ENCODE measurements around the gene ANXA4. TPM values are rescaled to one million over a fixed set of nuclear protein-coding genes. Genes with fewer than 3 reads are reported as not detected.
"Not testable (repeated sequence)": the region's sequence is repeated elsewhere in the genome, so short reads cannot be mapped to it uniquely, and the experiment has no call there.

Gene ANXA4
- total RNA-seq, 4 donors from 2014 or later = 24.8 to 66.4 (median 43.6) TPM

DNA sequence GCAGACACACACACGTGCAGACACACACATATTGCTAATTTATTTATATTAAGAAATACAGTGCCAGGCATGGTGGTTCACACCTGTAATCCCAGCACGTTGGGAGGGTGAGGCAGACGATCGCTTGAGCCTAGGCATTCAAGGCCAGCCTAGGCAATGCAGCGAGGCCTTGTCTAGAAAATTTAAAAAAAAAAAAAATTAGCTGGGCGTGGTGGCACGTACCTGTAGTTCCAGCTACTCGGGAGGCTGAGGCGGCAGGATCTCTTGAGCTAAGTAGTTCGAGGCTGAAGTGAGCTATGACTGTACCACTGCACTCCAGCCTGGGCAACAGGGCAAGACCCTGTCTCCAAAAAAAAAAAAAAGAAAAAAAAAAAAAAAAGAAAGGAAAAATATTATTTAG is 28.8 kb downstream of the ANXA4 start:
- TF ChIP-seq POLR2A (IDR thresholded peaks at IDR 0.05) = no peak
- intact Hi-C loops (cut with DNase I) = no loop called here
- no peak for DNase-seq
- H3K36me3 ChIP-seq = no peaks in the 10 kb centered on the region
- WGBS, 2 donors = 67 to 89% methylated on average over 10 of the region's 10 CpGs
- H3K4me1 ChIP-seq = peaks cover 31 to 96% (median 43%) of the 10 kb centered on the region in 3 donors
- H3K27ac ChIP-seq = peak overlapping the region; percentile 66 to 90 (median 85)
- no peaks in the 10 kb centered on the region for H3K9me3 ChIP-seq
- no peak overlapping the region for H3K4me3 ChIP-seq
- no peaks in the 10 kb centered on the region for H3K27me3 ChIP-seq

DNA sequence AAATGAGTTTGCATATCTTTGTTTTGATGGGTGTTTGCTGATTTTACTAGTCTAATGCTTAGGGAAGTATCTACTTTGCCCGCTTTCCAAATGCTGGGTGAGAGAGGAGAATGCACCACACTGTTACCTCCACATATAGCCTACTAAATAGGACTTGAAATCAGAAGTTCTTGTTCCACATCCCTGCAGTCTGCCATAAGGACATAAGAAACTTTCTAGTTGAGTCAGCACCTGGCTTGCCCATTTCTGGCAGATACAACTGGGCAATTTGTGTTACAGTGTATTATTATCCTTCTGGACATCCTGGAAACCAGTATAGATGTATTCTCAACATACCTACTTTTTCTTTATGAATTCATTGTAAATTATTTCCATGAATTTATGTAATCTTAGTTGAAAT is 29.5 kb downstream of the ANXA4 start:
- 100% methylated on average over 1 of the region's 1 CpG for WGBS, 2 donors
- no peak for TF ChIP-seq POLR2A (IDR thresholded peaks at IDR 0.05)
- TF ChIP-seq, protein P1, sequence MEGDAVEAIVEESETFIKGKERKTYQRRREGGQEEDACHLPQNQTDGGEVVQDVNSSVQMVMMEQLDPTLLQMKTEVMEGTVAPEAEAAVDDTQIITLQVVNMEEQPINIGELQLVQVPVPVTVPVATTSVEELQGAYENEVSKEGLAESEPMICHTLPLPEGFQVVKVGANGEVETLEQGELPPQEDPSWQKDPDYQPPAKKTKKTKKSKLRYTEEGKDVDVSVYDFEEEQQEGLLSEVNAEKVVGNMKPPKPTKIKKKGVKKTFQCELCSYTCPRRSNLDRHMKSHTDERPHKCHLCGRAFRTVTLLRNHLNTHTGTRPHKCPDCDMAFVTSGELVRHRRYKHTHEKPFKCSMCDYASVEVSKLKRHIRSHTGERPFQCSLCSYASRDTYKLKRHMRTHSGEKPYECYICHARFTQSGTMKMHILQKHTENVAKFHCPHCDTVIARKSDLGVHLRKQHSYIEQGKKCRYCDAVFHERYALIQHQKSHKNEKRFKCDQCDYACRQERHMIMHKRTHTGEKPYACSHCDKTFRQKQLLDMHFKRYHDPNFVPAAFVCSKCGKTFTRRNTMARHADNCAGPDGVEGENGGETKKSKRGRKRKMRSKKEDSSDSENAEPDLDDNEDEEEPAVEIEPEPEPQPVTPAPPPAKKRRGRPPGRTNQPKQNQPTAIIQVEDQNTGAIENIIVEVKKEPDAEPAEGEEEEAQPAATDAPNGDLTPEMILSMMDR (IDR thresholded peaks at IDR 0.05) = no peak
- no peak for DNase-seq
- Histone ChIP-seq H3K36me3 (no peaks in the 10 kb centered on the region), H3K4me3 (no peak overlapping the region), H3K27ac (peak overlapping the region in 2 of 4 donors; percentile 86 to 90), H3K9me3 (no peaks in the 10 kb centered on the region), H3K27me3 (no peaks in the 10 kb centered on the region), H3K4me1 (peaks cover 25 to 88% (median 36%) of the 10 kb centered on the region in 3 donors)
- intact Hi-C loops (cut with DNase I) = no loop called here

DNA sequence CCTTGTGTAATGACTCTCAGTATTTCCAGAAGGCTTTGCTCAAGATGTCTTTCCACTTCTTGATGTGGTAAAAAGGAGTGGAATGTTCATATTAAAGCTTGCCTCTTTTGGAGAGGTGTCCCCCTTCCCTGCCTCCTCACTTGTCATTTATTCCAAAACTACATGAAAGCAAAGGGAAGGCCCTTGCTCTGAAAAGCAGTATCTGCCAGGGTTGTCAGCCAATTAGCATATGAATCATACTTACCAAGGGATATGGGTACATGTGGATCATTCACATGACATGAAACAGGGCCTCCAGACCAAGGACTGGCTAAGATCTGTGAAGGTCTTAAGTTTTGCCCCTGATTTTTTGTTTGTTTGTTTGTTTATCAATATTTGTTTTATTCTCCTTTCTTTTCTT is 31.3 kb downstream of the ANXA4 start:
- Histone ChIP-seq H3K27ac (peak overlapping the region in 3 of 4 donors; percentile 24 to 56 (median 55)), H3K4me1 (peaks cover 13 to 71% (median 24%) of the 10 kb centered on the region in 3 donors), H3K36me3 (no peaks in the 10 kb centered on the region), H3K27me3 (no peaks in the 10 kb centered on the region), H3K4me3 (no peak overlapping the region), H3K9me3 (no peaks in the 10 kb centered on the region)
- DNase-seq = no peak
- TF ChIP-seq, protein P1 (IDR thresholded peaks at IDR 0.05) = no peak
- no peak for TF ChIP-seq POLR2A (IDR thresholded peaks at IDR 0.05)
- intact Hi-C loops (cut with DNase I) = no loop called here

DNA sequence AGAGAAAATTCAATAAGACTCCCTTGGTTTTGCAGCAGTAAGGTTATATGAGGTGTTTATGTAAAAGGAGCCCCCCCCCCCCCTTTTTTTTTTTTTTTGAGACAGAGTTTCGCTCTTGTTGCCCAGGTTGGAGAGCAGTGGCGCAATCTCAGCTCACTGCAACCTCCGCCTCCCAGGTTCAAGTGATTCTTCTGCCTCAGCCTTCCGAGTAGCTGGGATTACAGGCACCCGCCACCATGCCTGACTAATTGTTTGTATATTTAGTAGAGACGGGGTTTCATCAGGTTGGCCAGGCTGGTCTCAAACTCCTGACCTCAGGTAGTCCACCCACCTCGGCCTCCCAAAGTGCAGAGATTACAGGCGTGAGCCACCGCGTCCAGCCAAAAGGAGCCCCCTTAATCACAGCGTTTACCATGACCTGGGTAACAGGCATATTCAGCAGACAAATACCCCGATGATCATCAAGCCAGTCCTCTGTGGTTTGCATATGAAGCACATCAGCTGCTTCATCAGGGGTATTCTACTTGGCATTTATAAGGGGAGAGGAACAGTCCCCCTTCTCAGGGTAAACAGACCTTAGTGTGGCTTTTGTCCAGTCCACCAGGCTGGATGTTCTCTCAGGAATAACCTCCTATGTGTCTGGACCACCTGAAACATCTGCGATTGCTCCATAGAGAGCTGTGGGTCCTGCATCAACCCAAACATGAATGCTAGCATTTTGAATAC is 32.5 kb downstream of the ANXA4 start:
- H3K36me3 ChIP-seq; DNase-seq; H3K27me3 ChIP-seq; intact Hi-C loops (cut with DNase I); H3K4me3 ChIP-seq; H3K9me3 ChIP-seq: not testable (repeated sequence)
- Histone ChIP-seq H3K4me1 (peaks cover 11 to 67% (median 23%) of the 10 kb centered on the region in 3 donors), H3K27ac (peak overlapping the region in 1 of 4 donors; percentile 1)
- 81 to 92% methylated on average over 9 to 13 of the region's 13 CpGs for WGBS, 2 donors

DNA sequence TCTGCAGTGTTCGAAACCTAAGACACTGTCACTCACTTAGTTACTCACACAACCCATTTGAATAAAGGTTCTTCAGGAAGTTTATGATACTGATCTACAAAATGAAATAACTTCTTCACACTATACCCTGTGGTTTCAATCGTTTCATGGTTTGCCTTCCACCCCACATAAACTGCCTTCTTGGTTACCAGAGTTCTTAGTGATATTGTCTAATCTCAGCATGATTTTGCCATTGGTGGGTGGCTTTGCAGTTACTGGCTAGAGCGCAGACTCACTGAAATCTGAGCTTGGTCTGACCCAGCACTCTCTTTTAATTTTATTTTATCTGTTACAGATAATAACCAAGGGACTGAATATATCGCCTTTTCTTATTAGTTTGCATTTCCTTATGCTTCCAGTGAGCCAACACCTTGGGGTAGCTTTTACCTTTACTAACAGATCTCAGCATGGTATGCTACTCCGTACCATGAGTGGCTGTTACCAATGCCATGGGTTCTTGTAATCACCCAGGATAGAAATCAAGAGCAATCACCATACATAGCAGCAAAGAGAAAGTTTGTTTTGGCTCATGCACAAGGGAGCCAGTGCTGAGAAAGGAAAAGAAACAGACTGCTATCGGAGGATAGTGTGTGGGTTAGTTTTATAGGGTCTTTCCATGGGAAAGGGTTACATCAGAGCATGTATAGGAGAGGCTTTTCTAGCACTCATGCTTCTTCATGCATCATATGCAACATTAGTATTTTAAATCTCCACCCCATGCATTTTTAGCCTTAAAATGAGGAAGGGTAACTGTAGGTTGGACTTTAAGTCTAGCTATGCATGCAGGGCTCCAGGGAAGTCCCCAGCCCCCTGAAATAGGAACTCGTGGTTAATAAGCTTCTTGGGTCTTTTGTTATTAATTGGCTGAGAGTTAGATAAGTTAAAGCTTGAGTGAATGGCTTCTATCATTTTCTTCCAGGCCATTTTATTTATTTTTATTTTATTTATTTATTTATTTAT is 33.3 kb downstream of the ANXA4 start:
- no peaks in the 10 kb centered on the region for H3K27me3 ChIP-seq
- no peaks in the 10 kb centered on the region for H3K9me3 ChIP-seq
- H3K36me3 ChIP-seq = no peaks in the 10 kb centered on the region
- no peak overlapping the region for H3K4me3 ChIP-seq
- TF ChIP-seq, protein P1 (IDR thresholded peaks at IDR 0.05) = no peak
- no peak for TF ChIP-seq POLR2A (IDR thresholded peaks at IDR 0.05)
- peak overlapping the region in 1 of 4 donors; percentile 13 for H3K27ac ChIP-seq
- WGBS, 2 donors = 71 to 87% methylated on average over 7 of the region's 7 CpGs
- peaks cover 3 to 66% (median 14%) of the 10 kb centered on the region in 3 donors for H3K4me1 ChIP-seq
- intact Hi-C loops (cut with DNase I) = no loop called here
- DNase-seq = no peak

All from esophagus squamous epithelium (tissue), 5 donors.